ENCODE results near the gene ST3GAL5.

GRCh38 chr2:85886141-85886540 is 2.6 kb downstream of the ST3GAL5 start:
- TF ChIP-seq, protein P1, sequence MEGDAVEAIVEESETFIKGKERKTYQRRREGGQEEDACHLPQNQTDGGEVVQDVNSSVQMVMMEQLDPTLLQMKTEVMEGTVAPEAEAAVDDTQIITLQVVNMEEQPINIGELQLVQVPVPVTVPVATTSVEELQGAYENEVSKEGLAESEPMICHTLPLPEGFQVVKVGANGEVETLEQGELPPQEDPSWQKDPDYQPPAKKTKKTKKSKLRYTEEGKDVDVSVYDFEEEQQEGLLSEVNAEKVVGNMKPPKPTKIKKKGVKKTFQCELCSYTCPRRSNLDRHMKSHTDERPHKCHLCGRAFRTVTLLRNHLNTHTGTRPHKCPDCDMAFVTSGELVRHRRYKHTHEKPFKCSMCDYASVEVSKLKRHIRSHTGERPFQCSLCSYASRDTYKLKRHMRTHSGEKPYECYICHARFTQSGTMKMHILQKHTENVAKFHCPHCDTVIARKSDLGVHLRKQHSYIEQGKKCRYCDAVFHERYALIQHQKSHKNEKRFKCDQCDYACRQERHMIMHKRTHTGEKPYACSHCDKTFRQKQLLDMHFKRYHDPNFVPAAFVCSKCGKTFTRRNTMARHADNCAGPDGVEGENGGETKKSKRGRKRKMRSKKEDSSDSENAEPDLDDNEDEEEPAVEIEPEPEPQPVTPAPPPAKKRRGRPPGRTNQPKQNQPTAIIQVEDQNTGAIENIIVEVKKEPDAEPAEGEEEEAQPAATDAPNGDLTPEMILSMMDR (conservative IDR thresholded peaks at IDR 0.05 in 1 of 2, IDR thresholded peaks at IDR 0.05 in 1 of 2; ENCODE audit: low read depth in 1 of 2, low read length in 2 of 2) = no peak
- no peak for TF ChIP-seq EZH2 (IDR thresholded peaks at IDR 0.05; ENCODE audit: low read length, missing control alignments)

Measured in fibroblast of lung (primary cell).